H1 (cell line): ENCODE data around the gene TP53I11. TPM values are rescaled to one million over a fixed set of nuclear protein-coding genes. Genes with fewer than 3 reads are reported as not detected.

Experiments
- CTCF ChIA-PET: fragments of 300-600 bp; sonication (Branson Sonifier 250); formaldehyde crosslinking; loops from one replicate; lab custom pipeline; 2021; ENCODE audit not compliant: partially characterized antibody; lab: Charles Lee
- POLR2A ChIA-PET: fragments of 300-600 bp; sonication (Branson Sonifier 250); formaldehyde crosslinking; loops from one replicate; lab custom pipeline; 2021; ENCODE audit warnings: inconsistent platforms; ENCODE audit not compliant: partially characterized antibody; lab: Charles Lee
- DNase-seq, 2 experiments: peaks; one replicate each; pipeline versions ENCODE4 v3.0.0 to v3.0.0-alpha.2; 2010 to 2022; ENCODE audit warnings: low spot score in 2 of 2, low read depth in 1 of 2, mixed read lengths in 1 of 2
- FAIRE-seq: peaks from 2 replicates; lab custom pipeline; 2011; peaks lifted over from hg19 to GRCh38; lab: Jason Lieb, UNC
- H2AFZ ChIP-seq: 2 replicates; pipeline ENCODE4 v1.8.1; 2012; ENCODE audit warnings: low read length, inconsistent platforms
- H2AK5ac ChIP-seq: 2 replicates; pipeline ENCODE4 v1.6.1; 2013; ENCODE audit warnings: low read depth, low read length
- H2BK120ac ChIP-seq: replicated peaks from 2 replicates; pipeline ENCODE3; 2013; ENCODE audit warnings: low read depth, low read length, inconsistent platforms
- H2BK12ac ChIP-seq: 2 replicates; pipeline ENCODE4 v1.6.1; 2013; ENCODE audit warnings: low read depth, low read length
- H2BK15ac ChIP-seq: 2 replicates; pipeline ENCODE4 v1.6.1; 2013; ENCODE audit warnings: low read length
- H2BK20ac ChIP-seq: 2 replicates; pipeline ENCODE4 v1.6.1; 2013; ENCODE audit warnings: low read length
- H2BK5ac ChIP-seq: 2 replicates; pipeline ENCODE4 v1.6.1; 2013; ENCODE audit warnings: low read depth, low read length
- H3K14ac ChIP-seq: 2 replicates; pipeline ENCODE4 v1.6.1; 2013; ENCODE audit warnings: inconsistent platforms; ENCODE audit not compliant: insufficient read length
- H3K18ac ChIP-seq: 2 replicates; pipeline ENCODE4 v1.6.1; 2013; ENCODE audit warnings: low read length; ENCODE audit errors: extremely low read depth
- H3K23ac ChIP-seq: 2 replicates; pipeline ENCODE4 v1.6.1; 2013; ENCODE audit warnings: inconsistent platforms; ENCODE audit not compliant: insufficient read length
- H3K23me2 ChIP-seq: 2 replicates; pipeline ENCODE4 v1.6.1; 2013; ENCODE audit warnings: low read depth, low read length
- H3K27ac ChIP-seq: 2 replicates; pipeline ENCODE4 v1.6.1; 2011; ENCODE audit warnings: low read depth, low read length, inconsistent platforms
- H3K27me3 ChIP-seq, 4 experiments: replicated peaks in 1 of 4; 1 replicate in 1 of 4; 2 replicates in 3 of 4; pipeline versions ENCODE4 v1.6.1 to v1.8.1; 2011 to 2013; ENCODE audit warnings: low read length in 3 of 4, mild to moderate bottlenecking in 3 of 4, inconsistent platforms in 2 of 4, mixed read lengths in 2 of 4, moderate library complexity in 1 of 4; ENCODE audit not compliant: control insufficient read depth in 3 of 4, insufficient read depth in 3 of 4; ENCODE audit errors: extremely low read depth in 1 of 4
- H3K36me3 ChIP-seq, 4 experiments: 2 replicates each; pipeline versions ENCODE4 v1.6.1 to v1.8.1; 2011 to 2013; ENCODE audit warnings: mild to moderate bottlenecking in 4 of 4, low read length in 3 of 4, moderate library complexity in 2 of 4, control low read depth in 1 of 4, inconsistent platforms in 1 of 4; ENCODE audit not compliant: insufficient read depth in 4 of 4, control insufficient read depth in 2 of 4
- H3K4ac ChIP-seq: replicated peaks from 2 replicates; pipeline ENCODE3; 2013; ENCODE audit warnings: low read length, low read depth, mixed read lengths, inconsistent platforms; ENCODE audit not compliant: insufficient read length
- H3K4me1 ChIP-seq, 4 experiments: replicated peaks in 1 of 4; 1 replicate in 1 of 4; 2 replicates in 3 of 4; pipeline versions ENCODE4 v1.6.1 to v1.8.1; 2011 to 2013; ENCODE audit warnings: low read length in 3 of 4, inconsistent platforms in 2 of 4, mixed read lengths in 1 of 4; ENCODE audit not compliant: insufficient read depth in 4 of 4, control insufficient read depth in 3 of 4
- H3K4me2 ChIP-seq, 2 experiments: 2 replicates each; pipeline versions ENCODE4 v1.6.1 to v1.8.1; 2011 to 2013; ENCODE audit warnings: low read depth in 2 of 2, low read length in 2 of 2, control low read depth in 1 of 2, inconsistent platforms in 1 of 2, mild to moderate bottlenecking in 1 of 2; ENCODE audit not compliant: insufficient read depth in 1 of 2
- H3K4me3 ChIP-seq, 4 experiments: fragments of 200-600, 300-600 bp in 1 of 4; sonication (generic), shearing (Covaris generic), sonication (Bioruptor Twin) in 1 of 4; 2 replicates each; pipeline versions ENCODE4 v1.5.1 to v1.8.1; 2011 to 2016; ENCODE audit warnings: low read length in 4 of 4, low read depth in 3 of 4, control low read depth in 2 of 4, inconsistent platforms in 2 of 4, mild to moderate bottlenecking in 2 of 4, mixed read lengths in 1 of 4, moderate library complexity in 1 of 4; ENCODE audit not compliant: insufficient read depth in 2 of 4; ENCODE audit errors: extremely low read depth in 1 of 4
- H3K56ac ChIP-seq: replicated peaks from 2 replicates; pipeline ENCODE3; 2013; ENCODE audit warnings: low read depth, mild to moderate bottlenecking, mixed read lengths, low read length, inconsistent platforms; ENCODE audit not compliant: insufficient read length
- H3K79me1 ChIP-seq: 2 replicates; pipeline ENCODE4 v1.6.1; 2013; ENCODE audit warnings: low read depth, low read length, control low read depth
- H3K79me2 ChIP-seq, 2 experiments: 2 replicates each; pipeline versions ENCODE4 v1.6.1 to v1.8.1; 2012 to 2013; ENCODE audit warnings: low read length in 2 of 2, mild to moderate bottlenecking in 2 of 2, inconsistent platforms in 1 of 2; ENCODE audit not compliant: insufficient read depth in 2 of 2, control insufficient read depth in 1 of 2
- H3K9ac ChIP-seq, 4 experiments: replicated peaks in 1 of 4; 1 replicate in 1 of 4; 2 replicates in 3 of 4; pipeline versions ENCODE4 v1.6.1 to v1.8.1; 2011 to 2013; ENCODE audit warnings: low read depth in 3 of 4, low read length in 3 of 4, control low read depth in 2 of 4, mild to moderate bottlenecking in 2 of 4, moderate library complexity in 2 of 4, inconsistent platforms in 1 of 4; ENCODE audit errors: extremely low read depth in 1 of 4
- H3K9me3 ChIP-seq, 2 experiments: 2 replicates each; pipeline versions ENCODE4 v1.6.1 to v1.8.1; 2012 to 2013; ENCODE audit warnings: mild to moderate bottlenecking in 2 of 2, moderate library complexity in 2 of 2, control low read depth in 1 of 2, inconsistent platforms in 1 of 2, low read depth in 1 of 2, low read length in 1 of 2, mixed read lengths in 1 of 2; ENCODE audit not compliant: insufficient read depth in 2 of 2
- H4K20me1 ChIP-seq, 2 experiments: replicated peaks in 1 of 2; 2 replicates each; pipeline versions ENCODE3 to v1.8.1; 2011 to 2013; ENCODE audit warnings: inconsistent platforms in 2 of 2, low read length in 2 of 2, mild to moderate bottlenecking in 1 of 2; ENCODE audit not compliant: insufficient read depth in 2 of 2, control insufficient read depth in 1 of 2
- H4K5ac ChIP-seq: 2 replicates; pipeline ENCODE4 v1.6.1; 2013; ENCODE audit warnings: low read length, low read depth, mixed read lengths, inconsistent platforms; ENCODE audit not compliant: insufficient read length
- H4K8ac ChIP-seq: 2 replicates; pipeline ENCODE4 v1.8.0; 2013; ENCODE audit warnings: mild to moderate bottlenecking, moderate library complexity, low read length, inconsistent platforms; ENCODE audit not compliant: insufficient read depth; ENCODE audit errors: extremely low read depth
- H4K91ac ChIP-seq: replicated peaks from 2 replicates; pipeline ENCODE3; 2013; ENCODE audit warnings: low read length, mixed read lengths, inconsistent platforms; ENCODE audit not compliant: insufficient read length
- CEBPB ChIP-seq: IDR thresholded peaks from 2 replicates; pipeline ENCODE4 v1.6.1; 2012; ENCODE audit warnings: low read depth, low read length
- CREB1 ChIP-seq: IDR thresholded peaks from 2 replicates; pipeline ENCODE4 v1.6.1; 2012; ENCODE audit warnings: inconsistent platforms
- FOSL1 ChIP-seq: IDR thresholded peaks from 2 replicates; pipeline ENCODE4 v1.6.1; 2011; ENCODE audit warnings: mild to moderate bottlenecking, low read depth, low read length, moderate library complexity; ENCODE audit not compliant: insufficient read depth
- POU5F1 ChIP-seq: IDR thresholded peaks from 2 replicates; pipeline ENCODE4 v1.6.1; 2011; ENCODE audit warnings: low read depth, mild to moderate bottlenecking, low read length, moderate library complexity
- RFX5 ChIP-seq: IDR thresholded peaks from 2 replicates; pipeline ENCODE4 v1.6.1; 2011; ENCODE audit warnings: low read depth, low read length, improper control_type of control experiment, borderline replicate concordance
- SAP30 ChIP-seq: fragments of 300-600 bp; sonication (generic); IDR thresholded peaks from 2 replicates; pipeline ENCODE4 v1.7.1; 2012; ENCODE audit warnings: low read length, moderate library complexity, mild to moderate bottlenecking, inconsistent platforms; ENCODE audit not compliant: insufficient read depth, insufficient replicate concordance
- SP2 ChIP-seq: IDR thresholded peaks from 2 replicates; pipeline ENCODE4 v1.6.1; 2012; ENCODE audit warnings: mild to moderate bottlenecking, low read length, inconsistent platforms
- TAF7 ChIP-seq: optimal IDR thresholded peaks from 2 replicates; pipeline ENCODE3; 2011; ENCODE audit warnings: low read depth, mild to moderate bottlenecking, inconsistent platforms, low read length, moderate library complexity, borderline replicate concordance
- WGBS, 2 experiments: shearing (Covaris generic) in 1 of 2; methylation state at CpG; one replicate each; pipeline versions ENCODE4 v1.1.6 to v1.1.7; 2013 to 2015; ENCODE audit warnings: low lambda C conversion rate in 2 of 2, mixed read lengths in 2 of 2, inconsistent platforms in 1 of 2, low coverage in 1 of 2, missing lambda C conversion rate in 1 of 2; ENCODE audit not compliant: insufficient replicate concordance in 2 of 2, insufficient coverage in 1 of 2, insufficient read length in 1 of 2; ENCODE audit errors: extremely low coverage in 1 of 2, missing lambda C conversion rate in 1 of 2; 5-methylcytosine and 5-hydroxymethylcytosine counted together
- polyA plus RNA-seq, 7 experiments: library from polyadenylated mRNA; depleted of rRNA in 3 of 7; stranded (reverse) in 5 of 7; unstranded in 2 of 7; fragments of >200 nt in 5 of 7; fragments of 200-250 nt in 2 of 7; gene quantifications; 1 replicate in 5 of 7; 2 replicates in 1 of 7; 4 replicates in 1 of 7; pipeline versions ENCODE4 v1.2.1 to v1.2.3, GENCODE V29; 2011 to 2013; ENCODE audit warnings: missing spikeins in 2 of 7, mixed read lengths in 2 of 7
- total RNA-seq: library from RNA; stranded (reverse); fragmentation: NEBNext Ultra II Directional; extraction: Animal tissue kit (Norgen Biotek cat#: 25700); gene quantifications from 2 replicates; pipeline ENCODE4 v1.2.1, GENCODE V29; 2021
- TF ChIP-seq, protein P1 (sequence below): IDR thresholded peaks from 2 replicates; pipeline ENCODE4 v1.6.1; 2011; ENCODE audit warnings: low read length, improper control_type of control experiment
- TF ChIP-seq, protein P2 (sequence below): IDR thresholded peaks from 2 replicates; pipeline ENCODE4 v1.6.1; 2012; ENCODE audit warnings: inconsistent platforms

Gene TP53I11
- total and polyA plus RNA-seq, 2 of the 8 experiments (the other 6 are each of a cell fraction or from before 2014, with no cell fraction given): 34.0 to 46.3 TPM

DNA sequence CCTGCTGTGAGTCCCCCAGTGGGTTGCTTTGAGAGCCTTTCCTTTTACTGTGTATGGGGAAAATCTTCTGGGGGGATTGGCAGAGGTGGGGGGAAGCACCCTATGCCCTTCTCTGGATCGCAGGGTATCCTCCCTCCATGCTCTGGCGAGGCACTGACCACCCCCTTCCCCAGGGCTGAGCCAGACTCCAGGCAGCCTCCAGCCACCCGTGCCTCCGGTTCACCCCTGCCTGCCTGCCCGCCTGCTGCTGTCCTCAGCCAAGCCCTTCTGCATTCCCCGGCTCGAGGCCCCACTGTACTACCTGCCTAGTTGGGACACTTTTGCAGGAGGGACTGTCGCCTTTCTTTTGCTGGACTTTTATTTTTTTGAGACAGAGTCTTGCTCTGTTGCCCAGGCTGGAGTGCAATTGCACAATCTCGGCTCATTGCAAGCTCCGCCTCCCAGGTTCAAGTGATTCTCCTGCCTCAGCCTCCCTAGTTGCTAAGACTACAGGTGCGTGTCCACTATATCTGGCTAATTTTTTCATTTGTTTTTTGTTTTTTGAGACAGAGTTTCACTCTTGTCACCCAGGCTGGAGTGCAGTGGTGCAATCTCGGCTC, 23.8 kb upstream of the TP53I11 start:
- H3K14ac ChIP-seq: no peak overlapping the region
- CTCF ChIA-PET: interaction anchor here (0.7 to 38.2 kb wide), 5 partner anchors 11 to 130 kb away, joined by 3 to 731 read pairs (median 26); no protein-coding TSS in a partner anchor
- POLR2A ChIA-PET: no interaction called here
- no peak overlapping the region for H3K4me2 ChIP-seq
- H3K27me3 ChIP-seq: no peaks in the 10 kb centered on the region
- H3K4me1 ChIP-seq: peaks cover 0 to 20% (median 12%) of the 10 kb centered on the region in 4 experiments; a peak in 6 of 7 replicates
- peaks cover 6% of the 10 kb centered on the region for H3K23me2 ChIP-seq
- H3K79me1 ChIP-seq: no peaks in the 10 kb centered on the region
- peak overlapping the region; percentile 40; the same call in 1 of the 2 replicates for H2BK20ac ChIP-seq
- H3K56ac ChIP-seq: no peak overlapping the region
- H3K4ac ChIP-seq: peak overlapping the region; percentile 34
- FAIRE-seq: no peak
- TF ChIP-seq CEBPB: 0 out of 2 replicates have a peak, but pooled peaks have one; percentile 21
- no peak for TF ChIP-seq CREB1
- TF ChIP-seq POU5F1: no peak
- TF ChIP-seq, protein P1, sequence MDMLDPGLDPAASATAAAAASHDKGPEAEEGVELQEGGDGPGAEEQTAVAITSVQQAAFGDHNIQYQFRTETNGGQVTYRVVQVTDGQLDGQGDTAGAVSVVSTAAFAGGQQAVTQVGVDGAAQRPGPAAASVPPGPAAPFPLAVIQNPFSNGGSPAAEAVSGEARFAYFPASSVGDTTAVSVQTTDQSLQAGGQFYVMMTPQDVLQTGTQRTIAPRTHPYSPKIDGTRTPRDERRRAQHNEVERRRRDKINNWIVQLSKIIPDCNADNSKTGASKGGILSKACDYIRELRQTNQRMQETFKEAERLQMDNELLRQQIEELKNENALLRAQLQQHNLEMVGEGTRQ: no peak
- no peak for TF ChIP-seq RFX5
- TF ChIP-seq FOSL1: no peak
- TF ChIP-seq SP2: no peak
- TF ChIP-seq, protein P2, sequence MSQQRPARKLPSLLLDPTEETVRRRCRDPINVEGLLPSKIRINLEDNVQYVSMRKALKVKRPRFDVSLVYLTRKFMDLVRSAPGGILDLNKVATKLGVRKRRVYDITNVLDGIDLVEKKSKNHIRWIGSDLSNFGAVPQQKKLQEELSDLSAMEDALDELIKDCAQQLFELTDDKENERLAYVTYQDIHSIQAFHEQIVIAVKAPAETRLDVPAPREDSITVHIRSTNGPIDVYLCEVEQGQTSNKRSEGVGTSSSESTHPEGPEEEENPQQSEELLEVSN: peak; percentile 35; the same call in 1 of the 2 replicates
- TF ChIP-seq SAP30: no peak
- no peak for TF ChIP-seq TAF7
- no peak overlapping the region for H2BK120ac ChIP-seq
- no peak overlapping the region for H3K23ac ChIP-seq
- 92% methylated on average over 12 of the region's 12 CpGs; no CpG with 5 or more reads in 1 of the 2 experiments for WGBS, 2 experiments
- no peak overlapping the region for H2AFZ ChIP-seq
- H4K91ac ChIP-seq: peak overlapping the region; percentile 52
- H3K4me3 ChIP-seq: no peak overlapping the region
- no peak overlapping the region for H3K18ac ChIP-seq
- H4K8ac ChIP-seq: no peak overlapping the region
- H3K79me2 ChIP-seq: no peaks in the 10 kb centered on the region
- peaks cover 0 to 5% of the 10 kb centered on the region in 2 experiments for H4K20me1 ChIP-seq
- H2BK5ac ChIP-seq: no peak overlapping the region
- no peaks in the 10 kb centered on the region for H3K9me3 ChIP-seq
- no peak overlapping the region for H2AK5ac ChIP-seq
- no peak overlapping the region; the same call in 1 of the 2 replicates for H2BK12ac ChIP-seq
- H4K5ac ChIP-seq: no peak overlapping the region
- no peak overlapping the region for H3K27ac ChIP-seq
- peak overlapping the region; percentile 54; the same call in 1 of the 2 replicates for H2BK15ac ChIP-seq
- H3K9ac ChIP-seq: no peak overlapping the region
- DNase-seq: no peak
- H3K36me3 ChIP-seq: no peaks in the 10 kb centered on the region
